HG03432 (cell line): ENCODE measurements around the gene ANKH.
A peak's percentile ranks its signal among the peaks of the same experiment; 100 is the strongest.

Experiments used
- ATAC-seq: cut with Tn5 transposase; IDR thresholded peaks from one replicate; pipeline ENCODE4 v1.9.1; 2021; ENCODE audit warnings: mild to moderate bottlenecking, moderate library complexity; ENCODE audit not compliant: unreplicated experiment

Gene ANKH

GRCh38 chr5:14699807-14700400 lies 171.7 kb downstream of the ANKH start:
- no peak for ATAC-seq

DNA sequence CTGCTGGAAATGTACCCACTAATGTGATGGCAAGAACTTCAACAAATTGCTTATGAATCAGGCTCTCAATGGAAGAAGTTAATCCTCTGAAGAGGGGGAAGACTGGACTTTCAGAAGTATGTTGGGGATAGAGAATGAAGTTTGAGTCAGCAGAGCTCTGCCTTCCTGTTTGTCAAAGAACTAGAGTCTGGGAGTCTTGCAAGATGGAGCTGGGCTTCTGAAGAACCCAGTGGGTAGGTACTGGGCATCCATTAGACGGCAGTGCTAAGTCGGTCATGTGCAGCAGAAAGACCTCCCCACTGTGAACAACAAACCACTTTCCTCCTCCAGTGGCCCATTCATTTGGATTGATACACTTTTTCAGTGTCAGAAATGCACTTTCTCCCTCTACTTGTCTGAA lies 172.4 kb downstream of the ANKH start:
- ATAC-seq = no peak

GRCh38 chr5:14698495-14698894 lies 173.1 kb downstream of the ANKH start:
- ATAC-seq = no peak

DNA sequence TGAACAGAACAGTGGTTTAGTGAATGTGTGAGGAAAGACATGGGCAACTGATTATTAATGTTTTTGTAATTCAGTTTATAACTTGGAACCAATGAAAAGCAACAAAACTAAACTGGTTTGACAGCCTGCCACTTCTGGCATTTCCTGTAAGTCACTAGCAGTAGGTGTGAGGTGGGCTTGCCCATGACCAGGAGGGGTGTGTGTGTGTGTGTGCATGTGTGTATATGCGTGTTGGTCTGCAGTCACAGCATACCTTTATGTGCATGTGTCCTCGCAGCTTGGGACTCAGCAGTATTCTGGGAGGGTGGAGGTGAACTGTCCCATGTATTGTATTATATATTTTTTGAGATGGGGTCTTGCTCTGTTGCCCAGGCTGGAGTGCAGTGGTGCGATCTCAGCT lies 174.7 kb downstream of the ANKH start:
- no peak for ATAC-seq

DNA sequence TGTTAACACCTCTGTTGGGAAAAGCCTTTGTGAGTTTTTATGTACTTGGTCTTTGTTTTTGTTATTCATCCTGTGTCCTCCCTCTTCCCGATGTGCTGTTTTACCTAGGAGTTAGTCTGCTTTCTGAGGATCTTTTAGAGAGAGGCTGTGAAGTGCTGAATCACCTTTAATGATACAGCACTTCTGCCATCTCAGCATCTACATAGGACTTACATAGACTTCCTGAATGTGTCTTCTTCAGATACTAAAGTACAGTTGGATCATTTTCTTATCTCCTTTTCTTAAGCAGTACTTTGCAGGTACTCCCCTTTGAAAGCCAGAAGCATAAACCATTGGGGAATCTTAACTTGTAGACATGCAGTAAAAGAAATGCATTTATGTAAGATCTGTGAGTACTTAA lies 175.5 kb downstream of the ANKH start:
- no peak for ATAC-seq

DNA sequence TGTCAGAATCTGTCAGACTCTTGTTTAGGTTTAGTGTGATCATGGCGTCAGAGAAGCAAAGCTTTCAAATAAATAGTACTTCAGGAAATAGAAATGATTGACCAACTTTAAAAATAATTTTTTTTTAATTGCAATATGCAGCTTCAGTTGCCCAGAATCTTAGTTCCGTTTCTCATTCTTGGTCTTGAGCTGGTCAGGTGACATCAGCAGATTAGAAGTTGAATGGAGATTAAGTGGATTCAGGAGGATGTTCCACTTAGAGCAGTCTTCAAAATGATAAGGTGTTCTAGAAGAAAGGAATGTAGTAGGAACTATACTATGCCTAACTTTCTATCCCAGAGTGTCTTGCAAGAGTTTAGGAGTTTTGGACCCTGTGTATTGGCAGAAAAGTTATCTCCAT lies 176.4 kb downstream of the ANKH start:
- no peak for ATAC-seq

- no peak for ATAC-seq
These were observed 178.5 kb downstream of the ANKH start for GRCh38 chr5:14693070-14693469.

DNA sequence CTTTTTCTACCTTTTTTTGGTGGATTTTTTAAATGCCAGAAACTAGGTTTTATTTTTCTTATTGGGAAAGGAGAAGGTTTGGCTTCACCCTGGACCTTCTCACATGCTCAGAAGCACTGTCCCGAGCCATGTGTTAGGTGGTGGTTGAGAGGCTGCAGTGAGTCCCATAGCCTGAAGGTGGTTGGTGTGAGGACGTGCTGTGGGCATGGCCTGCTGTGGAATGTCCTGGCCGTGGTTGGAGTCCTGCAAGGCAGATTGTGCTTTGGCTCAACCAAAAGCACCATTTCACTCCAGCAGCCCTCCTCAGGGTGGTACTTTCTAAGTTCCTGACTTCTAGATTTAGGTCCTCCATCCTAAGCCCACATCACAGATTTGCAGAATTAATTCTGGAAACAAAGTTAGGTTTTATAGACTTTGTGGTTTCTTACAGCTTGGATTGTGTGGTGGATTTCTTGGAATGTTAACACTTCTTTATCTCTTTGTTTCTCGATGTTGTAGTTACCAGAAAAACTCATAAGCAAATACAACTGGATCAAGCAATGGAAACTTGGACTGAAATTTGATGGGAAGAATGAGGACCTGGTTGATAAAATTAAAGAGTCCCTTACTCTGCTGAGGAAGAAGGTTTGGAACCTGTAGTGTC lies 184.4 kb downstream of the ANKH start:
- no peak for ATAC-seq

GRCh38 chr5:14686517-14686916 lies 185.1 kb downstream of the ANKH start:
- no peak for ATAC-seq

- peak; percentile 95 for ATAC-seq
These were observed 185.8 kb downstream of the ANKH start for GRCh38 chr5:14685757-14686156.

- no peak for ATAC-seq
These were observed 186.8 kb downstream of the ANKH start for GRCh38 chr5:14684757-14685156.

DNA sequence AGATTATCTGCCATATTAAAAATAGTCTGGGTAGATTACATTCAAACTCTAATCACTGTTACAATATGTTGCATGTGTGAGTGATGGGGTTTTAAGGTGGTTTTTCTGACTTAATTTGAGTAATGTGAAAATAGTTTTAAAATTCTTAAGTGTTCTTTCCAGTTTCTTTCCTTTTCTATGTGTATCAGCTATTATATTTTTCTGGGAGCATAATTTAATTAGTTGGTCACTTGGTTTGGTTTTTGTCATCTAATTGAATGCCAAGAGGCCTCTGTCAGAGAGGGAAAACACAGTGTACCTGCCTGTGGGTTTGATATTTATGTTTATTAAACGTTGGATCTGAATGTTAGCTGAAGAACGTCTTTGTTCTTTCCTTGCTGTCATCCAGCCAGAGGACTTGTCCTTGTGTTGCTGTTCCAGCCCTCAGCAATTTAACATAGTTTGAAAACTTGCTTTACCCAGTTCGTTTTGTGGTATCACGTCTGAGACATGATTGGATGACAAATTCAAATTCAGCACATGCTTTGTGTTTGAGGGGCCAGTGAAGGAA lies 187.6 kb downstream of the ANKH start:
- no peak for ATAC-seq

DNA sequence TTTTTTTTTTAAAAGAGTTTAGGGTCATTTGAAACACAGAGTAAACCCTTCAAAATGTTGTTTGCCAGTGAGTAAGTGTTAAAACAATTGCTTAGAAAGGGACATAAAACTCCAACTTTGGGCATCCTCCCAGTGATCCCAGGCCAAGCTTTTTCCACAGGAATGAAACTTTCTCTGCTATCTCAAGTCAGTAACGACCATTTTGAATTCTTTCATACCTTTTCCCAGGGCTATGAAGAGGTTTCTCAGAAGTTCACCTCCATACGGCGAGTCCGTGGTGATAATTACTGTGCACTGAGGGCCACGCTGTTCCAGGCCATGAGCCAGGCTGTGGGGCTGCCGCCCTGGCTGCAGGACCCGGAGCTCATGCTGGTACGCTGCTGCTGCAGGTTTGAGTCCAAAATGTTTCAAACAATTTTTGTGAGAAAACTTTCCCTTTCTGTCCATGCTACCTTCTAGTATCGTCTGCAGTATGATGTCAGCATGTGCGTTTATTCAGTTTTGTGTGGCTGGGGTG lies 190.3 kb downstream of the ANKH start:
- no peak for ATAC-seq

GRCh38 chr5:14679595-14679994 lies 192.0 kb downstream of the ANKH start:
- no peak for ATAC-seq

- no peak for ATAC-seq
These were observed 192.7 kb downstream of the ANKH start for GRCh38 chr5:14678773-14679334.

DNA sequence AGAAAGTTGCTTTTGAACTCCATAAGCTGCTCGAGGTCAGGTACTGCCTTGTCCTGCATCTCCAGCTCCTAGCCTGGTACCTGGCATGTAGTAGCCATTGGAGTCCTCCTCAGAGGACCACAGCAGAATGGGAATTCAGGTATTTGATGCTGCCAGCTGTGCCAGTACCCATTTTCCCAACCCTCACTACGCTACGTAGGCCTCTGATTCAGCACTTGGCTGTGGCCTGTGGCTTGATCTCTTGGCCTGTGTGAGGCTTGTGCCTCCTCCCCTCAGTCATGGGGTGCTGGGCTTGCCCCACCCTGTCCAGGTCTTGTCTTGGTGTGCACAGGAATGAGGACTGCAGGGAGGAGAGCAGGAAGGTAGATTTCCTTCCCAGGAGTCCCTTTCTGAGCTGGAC lies 195.3 kb downstream of the ANKH start:
- peak; percentile 57 for ATAC-seq

DNA sequence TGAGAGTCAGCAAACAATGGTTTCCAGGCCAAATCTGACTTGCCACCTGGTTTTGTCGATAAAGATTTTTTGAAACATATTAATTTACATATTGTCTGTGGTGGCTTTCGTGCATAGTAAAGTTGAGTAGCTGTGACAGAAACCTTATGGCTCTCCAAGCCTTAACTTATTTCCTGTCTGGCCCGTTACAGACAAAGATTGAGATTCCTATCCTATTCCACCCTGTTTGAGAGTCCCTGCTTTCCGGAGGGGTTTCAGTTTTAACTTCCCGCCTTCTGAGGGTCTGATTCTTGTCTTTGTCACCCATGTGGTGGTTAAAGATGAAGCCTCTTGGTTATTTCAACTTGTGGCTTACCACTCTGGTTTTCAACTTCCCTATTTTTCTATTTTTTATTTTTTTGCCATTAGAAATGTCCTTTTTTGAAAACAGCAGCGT lies 195.7 kb downstream of the ANKH start:
- ATAC-seq = peak; percentile 53

- peak; percentile 1 for ATAC-seq
These were observed 196.4 kb downstream of the ANKH start for GRCh38 chr5:14674983-14675854.

- ATAC-seq = no peak
These were observed 198.1 kb downstream of the ANKH start for GRCh38 chr5:14673443-14673842.

GRCh38 chr5:14672484-14673394 lies 198.8 kb downstream of the ANKH start:
- no peak for ATAC-seq
